Measurements from ENCODE around the gene NPAS3.

The NPAS3 gene

DNA sequence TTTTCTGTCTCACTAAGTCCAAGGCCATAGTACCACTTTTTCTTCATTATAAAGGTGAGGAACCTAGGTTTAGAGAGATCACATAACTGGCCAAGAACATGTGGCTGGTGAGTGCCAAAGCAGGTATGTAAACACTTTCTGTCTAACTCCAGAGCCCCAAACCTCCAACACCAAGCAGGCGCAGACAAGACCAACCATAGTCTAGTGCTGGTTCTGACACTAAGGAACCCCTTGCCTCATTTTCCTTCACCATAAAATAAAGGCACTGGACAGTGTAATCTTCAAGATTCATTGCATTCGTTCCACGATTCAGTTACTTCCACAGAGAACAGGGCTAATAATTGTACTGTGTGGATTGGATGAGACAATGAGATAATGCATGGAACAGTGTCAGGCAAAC, 71.0 kb downstream of the NPAS3 start:
- in situ Hi-C loops (cut with MboI; ENCODE audit: low sequenced_read_pairs): no loop called here

- in situ Hi-C loops (cut with MboI; ENCODE audit: low sequenced_read_pairs): no loop called here
Observed at GRCh38 chr14:33010495-33010894, 71.8 kb downstream of the NPAS3 start.

- in situ Hi-C loops (cut with MboI; ENCODE audit: low sequenced_read_pairs): no loop called here
Observed at GRCh38 chr14:33014710-33015109, 76.0 kb downstream of the NPAS3 start.

DNA sequence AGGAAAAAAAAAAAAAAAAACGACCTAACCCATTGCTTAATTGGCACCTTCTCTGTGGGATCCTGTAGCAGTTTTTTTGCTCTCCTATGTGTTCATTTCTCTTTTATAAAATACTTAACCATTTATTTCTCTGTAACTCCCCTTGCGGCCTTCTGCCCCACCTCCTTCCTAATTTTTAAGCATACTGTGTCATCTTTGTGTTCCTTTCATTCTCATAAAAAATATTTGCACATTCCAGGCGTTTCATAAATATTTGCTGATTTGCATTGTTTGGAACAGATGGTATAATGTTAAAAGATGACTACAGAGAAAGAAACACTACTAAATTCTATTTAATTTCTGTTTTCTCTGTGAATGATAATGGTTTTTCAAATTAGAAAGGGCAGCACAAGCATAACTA, 77.9 kb downstream of the NPAS3 start:
- in situ Hi-C loops (cut with MboI; ENCODE audit: low sequenced_read_pairs): no loop called here

DNA sequence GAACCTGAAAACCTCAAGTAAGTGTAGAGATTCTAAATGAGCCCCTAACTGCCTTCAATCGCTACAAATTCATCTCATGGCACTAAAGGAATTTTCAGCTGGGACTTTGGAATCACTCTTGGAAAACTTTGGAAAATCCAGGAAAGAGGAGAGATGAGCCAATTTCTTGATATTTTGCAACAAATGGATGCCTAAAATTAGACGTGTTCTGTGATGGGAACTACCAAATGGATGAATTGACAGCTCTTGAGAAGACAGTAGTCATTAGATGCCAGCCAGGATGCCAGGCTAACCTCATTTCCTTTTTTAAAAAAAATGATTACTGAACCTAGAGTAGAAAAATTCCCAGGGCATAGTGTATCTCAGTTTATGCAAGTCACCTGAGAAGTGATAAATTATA, 78.3 kb downstream of the NPAS3 start:
- in situ Hi-C loops (cut with MboI; ENCODE audit: low sequenced_read_pairs): no loop called here

- in situ Hi-C loops (cut with MboI; ENCODE audit: low sequenced_read_pairs): no loop called here
Observed at GRCh38 chr14:33019346-33019745, 80.7 kb downstream of the NPAS3 start.

- in situ Hi-C loops (cut with MboI; ENCODE audit: low sequenced_read_pairs): no loop called here
Observed at GRCh38 chr14:33026850-33027430, 88.3 kb downstream of the NPAS3 start.

- in situ Hi-C loops (cut with MboI; ENCODE audit: low sequenced_read_pairs): no loop called here
Observed at GRCh38 chr14:33029511-33029910, 90.8 kb downstream of the NPAS3 start.

GRCh38 chr14:33030386-33030785, 91.7 kb downstream of the NPAS3 start:
- in situ Hi-C loops (cut with MboI; ENCODE audit: low sequenced_read_pairs): no loop called here

DNA sequence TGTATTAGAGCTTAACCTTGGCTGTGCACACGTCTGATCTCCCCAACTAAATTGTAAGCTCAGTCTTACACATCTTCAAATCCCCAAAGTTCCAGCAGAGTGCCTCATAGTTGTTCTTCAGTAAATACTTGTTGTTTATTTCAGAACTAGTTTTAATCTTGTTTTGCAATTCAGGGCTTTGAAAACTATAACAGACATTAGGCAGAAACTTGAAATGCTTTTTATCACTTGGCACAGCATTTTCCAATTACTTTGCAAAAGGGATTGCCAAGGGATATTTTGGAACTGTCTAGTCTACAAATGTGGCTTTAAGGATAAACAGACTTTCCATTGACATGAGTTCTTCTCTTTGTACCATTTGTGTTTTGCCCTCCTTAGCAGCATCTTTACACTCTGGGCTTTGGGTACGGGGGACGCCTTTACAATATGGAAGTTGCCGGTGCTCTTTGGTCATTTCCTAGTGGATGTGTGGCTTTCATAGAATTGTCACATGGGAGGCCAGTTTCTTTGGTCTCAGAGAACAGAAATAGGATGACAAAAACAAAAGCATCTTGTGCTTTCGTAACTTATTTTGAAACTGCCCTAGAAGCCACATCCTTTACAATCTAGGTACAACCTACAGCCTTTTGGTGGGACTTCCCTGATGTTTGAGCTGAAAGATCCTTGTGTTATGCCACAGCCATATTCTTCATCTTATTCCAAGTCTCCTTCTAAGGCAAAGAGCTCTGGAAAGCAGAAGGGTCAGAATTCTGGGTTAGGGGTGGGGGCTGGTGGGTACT, 96.9 kb downstream of the NPAS3 start:
- in situ Hi-C loops (cut with MboI; ENCODE audit: low sequenced_read_pairs): no loop called here

DNA sequence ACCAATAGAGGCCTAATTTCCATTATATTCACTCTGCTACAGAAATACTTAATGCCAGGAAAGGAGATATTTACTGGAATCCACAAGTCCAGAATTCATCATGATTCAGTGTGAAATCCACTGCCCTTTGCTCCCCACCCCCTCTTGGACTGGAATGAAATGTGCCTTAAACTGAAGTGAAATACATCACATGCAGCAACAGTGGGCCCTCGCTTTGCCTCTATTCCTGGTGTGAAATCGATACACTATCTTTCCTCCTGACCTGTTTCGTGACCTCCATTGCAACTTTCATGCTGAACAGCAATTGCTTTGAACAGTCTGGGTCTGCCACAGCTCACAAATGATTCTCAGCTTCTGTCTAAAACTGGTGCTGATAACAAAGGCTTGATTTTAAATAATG, 100.6 kb downstream of the NPAS3 start:
- in situ Hi-C loops (cut with MboI; ENCODE audit: low sequenced_read_pairs): no loop called here

GRCh38 chr14:33040372-33041140, 101.9 kb downstream of the NPAS3 start:
- in situ Hi-C loops (cut with MboI; ENCODE audit: low sequenced_read_pairs): no loop called here

DNA sequence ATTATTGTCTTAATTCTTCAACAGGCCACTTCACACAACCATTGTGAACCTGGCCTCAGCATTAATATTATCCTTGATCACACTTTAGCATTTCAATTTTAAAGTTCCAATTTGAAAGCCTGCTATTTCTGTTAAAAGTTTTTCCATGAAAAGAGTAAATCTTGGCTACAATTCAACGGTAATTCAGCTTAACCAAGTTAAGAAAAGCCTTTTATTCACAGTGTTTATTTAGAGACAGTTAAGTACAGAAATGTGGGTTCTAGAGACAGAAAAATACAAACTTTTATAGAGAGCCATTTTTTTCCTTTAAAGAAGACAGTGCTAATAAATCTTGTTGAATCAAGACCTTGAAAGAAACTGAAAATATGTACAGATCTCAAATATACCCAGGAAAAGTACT, 103.9 kb downstream of the NPAS3 start:
- in situ Hi-C loops (cut with MboI; ENCODE audit: low sequenced_read_pairs): no loop called here

DNA sequence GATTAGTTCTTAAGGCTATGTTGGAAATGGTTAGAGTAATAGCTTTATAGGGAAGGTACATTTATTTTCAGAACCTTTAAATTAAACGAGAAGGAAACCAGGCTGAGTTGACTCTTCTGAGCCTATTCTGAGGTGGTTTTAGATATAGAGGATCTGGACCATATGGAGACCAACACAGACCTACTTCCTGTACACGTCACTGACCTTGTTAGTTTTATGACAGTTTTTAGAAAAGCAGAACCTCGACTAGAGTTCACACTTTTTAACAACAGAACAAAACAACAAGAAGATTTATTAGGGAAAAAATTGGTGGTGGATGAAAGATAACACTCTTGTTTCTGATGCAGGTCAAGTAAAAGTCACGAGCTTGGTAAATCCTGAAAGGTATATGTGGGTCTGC, 107.1 kb downstream of the NPAS3 start:
- in situ Hi-C loops (cut with MboI; ENCODE audit: low sequenced_read_pairs): no loop called here

GRCh38 chr14:33052943-33053342, 114.3 kb downstream of the NPAS3 start:
- in situ Hi-C loops (cut with MboI; ENCODE audit: low sequenced_read_pairs): no loop called here

DNA sequence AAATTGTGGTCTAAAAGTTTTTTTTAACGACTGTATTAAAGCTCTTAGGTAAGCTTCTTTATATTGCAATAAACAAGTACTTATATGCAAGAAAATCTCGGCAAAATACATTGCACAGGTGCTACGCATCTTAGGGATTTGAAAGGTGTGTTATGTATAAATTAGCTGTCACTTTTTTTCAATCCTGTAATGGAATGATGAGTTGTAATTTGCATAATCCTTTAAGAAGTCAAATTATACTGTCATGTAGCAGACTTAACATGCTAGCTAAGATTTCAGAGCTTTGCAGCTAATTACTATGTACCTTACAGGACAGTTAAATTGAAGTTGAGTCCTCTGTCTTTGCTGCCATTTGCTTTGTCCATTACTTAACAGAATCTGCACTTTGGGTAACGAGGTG, 117.5 kb downstream of the NPAS3 start:
- in situ Hi-C loops (cut with MboI; ENCODE audit: low sequenced_read_pairs): no loop called here

- in situ Hi-C loops (cut with MboI; ENCODE audit: low sequenced_read_pairs): no loop called here
Observed at GRCh38 chr14:33057585-33057984, 118.9 kb downstream of the NPAS3 start.

GRCh38 chr14:33061667-33062325, 123.1 kb downstream of the NPAS3 start:
- in situ Hi-C loops (cut with MboI; ENCODE audit: low sequenced_read_pairs): no loop called here

DNA sequence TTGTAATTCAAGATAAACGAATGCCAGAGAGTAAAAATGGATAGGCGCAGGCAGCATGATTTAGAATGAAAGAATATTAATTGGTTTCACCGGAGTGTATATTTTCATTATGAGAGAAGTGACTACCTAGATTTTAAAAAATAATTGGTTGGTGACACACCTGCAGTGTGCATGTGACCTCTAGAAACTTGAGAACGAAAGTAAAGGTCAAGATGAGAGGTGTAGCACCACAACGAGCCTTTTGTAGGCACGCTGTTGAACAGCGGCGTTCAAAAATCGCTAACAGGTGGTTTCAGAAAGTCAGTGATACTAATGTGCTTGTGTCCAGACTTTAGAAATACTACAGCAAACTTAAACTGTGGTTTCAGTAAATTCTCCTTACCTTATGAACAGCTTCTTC, 123.8 kb downstream of the NPAS3 start:
- in situ Hi-C loops (cut with MboI; ENCODE audit: low sequenced_read_pairs): no loop called here

DNA sequence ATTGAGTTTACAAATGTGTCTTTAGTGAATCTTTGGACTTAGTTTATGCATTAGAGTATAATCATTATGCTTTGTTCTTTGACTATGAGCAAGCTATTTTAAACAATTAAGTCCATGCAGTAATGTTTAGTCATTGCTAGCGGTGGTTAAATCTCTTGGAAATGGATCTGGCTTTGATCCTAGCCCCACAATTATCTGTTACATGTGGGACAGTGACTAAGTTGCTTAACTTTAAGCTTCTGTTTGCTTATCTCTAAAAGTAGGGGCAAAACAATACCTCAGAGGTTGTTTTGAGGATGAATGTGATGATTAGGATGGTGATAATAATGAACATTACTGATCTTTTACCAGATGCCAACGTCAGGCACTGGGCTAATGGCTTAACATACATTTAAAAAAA, 124.2 kb downstream of the NPAS3 start:
- in situ Hi-C loops (cut with MboI; ENCODE audit: low sequenced_read_pairs): no loop called here

- in situ Hi-C loops (cut with MboI; ENCODE audit: low sequenced_read_pairs): no loop called here
Observed at GRCh38 chr14:33063521-33063920, 124.8 kb downstream of the NPAS3 start.

DNA sequence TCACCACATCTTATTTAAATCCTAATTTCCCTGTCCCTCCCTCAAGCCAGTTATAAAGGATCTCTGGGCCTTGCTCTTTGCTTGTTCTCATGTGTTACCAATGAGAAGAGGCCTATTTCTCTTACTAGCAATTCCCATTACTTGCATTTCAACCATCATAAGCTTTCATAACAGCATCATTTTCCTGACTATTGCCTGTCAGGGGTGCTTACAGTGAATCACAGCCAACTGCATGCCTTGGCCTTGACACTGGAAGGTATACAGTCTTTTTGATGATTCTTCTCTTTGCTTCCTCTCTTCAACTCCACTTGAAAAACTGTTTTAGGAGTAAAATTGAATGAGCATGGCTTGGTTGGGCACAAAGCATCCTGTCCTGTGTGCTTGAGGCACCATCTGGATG, 127.0 kb downstream of the NPAS3 start:
- in situ Hi-C loops (cut with MboI; ENCODE audit: low sequenced_read_pairs): no loop called here
